Left lung (tissue), 10 donors: ENCODE measurements around the gene LY6G6D. TPM values are rescaled to one million over a fixed set of nuclear protein-coding genes. Genes with fewer than 3 reads are reported as not detected.

ENCODE experiments used
- ATAC-seq: fragments of 200-7000 bp; cut with Tn5 transposase; one replicate; pipeline ENCODE4 v1.9.1; 2020; ENCODE audit warnings: moderate library complexity
- DNase-seq, 4 donors: peaks; one replicate each; pipeline ENCODE4 v3.0.0-alpha.2; 2013 to 2020
- H3K27ac ChIP-seq, 2 donors: fragments of 200-600 bp; sonication (generic) in 1 of 2; one replicate each; pipeline versions ENCODE4 v1.5.0 to v1.8.0; 2020 to 2021
- H3K27me3 ChIP-seq, 2 donors: fragments of 200-600 bp; sonication (generic) in 1 of 2; one replicate each; pipeline versions ENCODE4 v1.5.0 to v1.8.0; 2020 to 2021
- H3K36me3 ChIP-seq, 2 donors: fragments of 200-600 bp; sonication (generic) in 1 of 2; one replicate each; pipeline versions ENCODE4 v1.5.0 to v1.8.0; 2020 to 2021
- H3K4me1 ChIP-seq, 2 donors: fragments of 200-600 bp; one replicate each; pipeline ENCODE4 v1.8.0; 2021
- H3K4me3 ChIP-seq, 2 donors: fragments of 200-600 bp; sonication (generic) in 1 of 2; one replicate each; pipeline versions ENCODE4 v1.5.0 to v1.8.0; 2020 to 2021; ENCODE audit warnings: mild to moderate bottlenecking in 1 of 2
- H3K9me3 ChIP-seq, 2 donors: fragments of 200-600 bp; sonication (generic) in 1 of 2; one replicate each; pipeline versions ENCODE4 v1.5.0 to v1.8.0; 2020 to 2021
- CTCF ChIP-seq, 2 donors: fragments of 200-600 bp; sonication (generic) in 1 of 2; IDR thresholded peaks; one replicate each; pipeline versions ENCODE4 v1.5.0 to v1.8.0; 2021; ENCODE audit warnings: antibody characterized with exemption in 2 of 2
- intact Hi-C, 2 donors: fragments of 100-400 bp; cut with DNase I; formaldehyde crosslinking; loops; one replicate each; pipeline versions ENCODE4 v1.11.2 to v1.14.2; 2022
- polyA plus RNA-seq, 6 donors: library from polyadenylated mRNA; unstranded; fragments of 120-200 nt; gene quantifications; one replicate each; pipeline ENCODE4 v1.2.1, GENCODE V29; 2013; ENCODE audit not compliant: insufficient read length in 6 of 6
- total RNA-seq, 2 donors: library from RNA; stranded (reverse); fragmentation: NEBNext Ultra II Directional; extraction: Animal tissue kit (Norgen Biotek cat#: 25700); gene quantifications; one replicate each; pipeline ENCODE4 v1.2.1, GENCODE V29; 2021
- donor health status: DM: no; HTN: yes; CAD: no.
- donor health status: DM: no; HTN: no; CAD: no.

The LY6G6D gene
- total and polyA plus RNA-seq, 8 donors, result 0.57 TPM; not detected in 7

GRCh38 chr6:31702405-31702818 is 12.7 kb upstream of the LY6G6D start:
- Histone ChIP-seq H3K27me3 (no peaks in the 10 kb centered on the region), H3K4me3 (peak overlapping the region; percentile 80 to 87), H3K9me3 (no peaks in the 10 kb centered on the region), H3K4me1 (peaks cover 13 to 36% of the 10 kb centered on the region in 2 donors), H3K36me3 (peaks cover 0 to 25% of the 10 kb centered on the region in 2 donors), H3K27ac (peak overlapping the region; percentile 97 to 99)
- no peak for TF ChIP-seq CTCF (IDR thresholded peaks at IDR 0.05)
- ATAC-seq, result peak; percentile 24
- intact Hi-C loops, result no loop called here
- no peak for DNase-seq

GRCh38 chr6:31702819-31703716 is 12.1 kb upstream of the LY6G6D start, which contains the start of gene ABHD16A:
Gene ABHD16A, minus strand, starts transcription at chr6:31703324. Its CDS starts 43 bp downstream, at chr6:31703281.
- peak within 1 kb of the TSS; percentile 80 to 87 for H3K4me3 ChIP-seq
- H3K27ac ChIP-seq, result peak within 1 kb of the TSS; percentile 97 to 99
- DNase-seq (peak; percentile 99 to 100 (median 99)), ATAC-seq (peak; percentile 99)
- no peaks in the 10 kb centered on the region for H3K27me3 ChIP-seq
- peaks cover 13 to 36% of the 10 kb centered on the region in 2 donors for H3K4me1 ChIP-seq
- H3K36me3 ChIP-seq, result peaks cover 0 to 25% of the 10 kb centered on the region in 2 donors
- intact Hi-C loops, result no loop called here
- no peaks in the 10 kb centered on the region for H3K9me3 ChIP-seq
- no peak for TF ChIP-seq CTCF (IDR thresholded peaks at IDR 0.05)

GRCh38 chr6:31705931-31706330 is 9.2 kb upstream of the LY6G6D start:
- intact Hi-C loops, result no loop called here
- no peak for TF ChIP-seq CTCF (IDR thresholded peaks at IDR 0.05)
- Histone ChIP-seq H3K27ac (no peak overlapping the region), H3K27me3 (no peaks in the 10 kb centered on the region), H3K4me3 (no peak overlapping the region), H3K9me3 (no peaks in the 10 kb centered on the region), H3K4me1 (peaks cover 13 to 28% of the 10 kb centered on the region in 2 donors), H3K36me3 (no peaks in the 10 kb centered on the region)
- no peak for DNase-seq
- ATAC-seq, result no peak

GRCh38 chr6:31706599-31706998 is 8.5 kb upstream of the LY6G6D start, which contains the start of gene LY6G6F:
Gene LY6G6F, plus strand, starts transcription at chr6:31706866. Its CDS starts 41 bp downstream, at chr6:31706907.
- intact Hi-C loops, result no loop called here
- Histone ChIP-seq H3K36me3 (no peaks in the 10 kb centered on the region), H3K9me3 (no peaks in the 10 kb centered on the region), H3K4me1 (peaks cover 7 to 28% of the 10 kb centered on the region in 2 donors), H3K27me3 (no peaks in the 10 kb centered on the region), H3K27ac (no peak within 1 kb of the TSS), H3K4me3 (no peak within 1 kb of the TSS)
- TF ChIP-seq CTCF (IDR thresholded peaks at IDR 0.05), result no peak
- DNase-seq, result no peak
- no peak for ATAC-seq

- H3K9me3 ChIP-seq, result no peaks in the 10 kb centered on the region
- H3K27me3 ChIP-seq, result no peaks in the 10 kb centered on the region
Observed at GRCh38 chr6:31707701-31708100, 7.4 kb upstream of the LY6G6D start.

More at GRCh38 chr6:31707701-31708100, 7.4 kb upstream of the LY6G6D start:
- no peak for TF ChIP-seq CTCF (IDR thresholded peaks at IDR 0.05)
- Histone ChIP-seq H3K36me3 (no peaks in the 10 kb centered on the region), H3K27ac (no peak overlapping the region), H3K4me1 (peaks cover 0 to 19% of the 10 kb centered on the region in 2 donors), H3K4me3 (no peak overlapping the region)
- ATAC-seq (no peak), DNase-seq (no peak)
- intact Hi-C loops, result no loop called here
